ENCODE measurements around the gene SDHC.
"Not testable (repeated sequence)": the region's sequence is repeated elsewhere in the genome, so short reads cannot be mapped to it uniquely, and the experiment has no call there.

The SDHC gene

GRCh38 chr1:161313554-161314200, 504 bp upstream of the SDHC start:
- no peaks in the 10 kb centered on the region for H3K36me3 ChIP-seq (ENCODE audit: insufficient read depth, low read length)
- H3K9ac ChIP-seq (ENCODE audit: low read depth, low read length), result peak overlapping the region; percentile 98
- H3K4me1 ChIP-seq (ENCODE audit: control insufficient read depth, insufficient read depth, low read length), result peaks cover 13% of the 10 kb centered on the region
- peak overlapping the region; percentile 86 for H3K4me3 ChIP-seq (ENCODE audit: low read length)
- peak overlapping the region; percentile 84 for H3K4me2 ChIP-seq (ENCODE audit: low read length)
- H3K27me3 ChIP-seq (ENCODE audit: control insufficient read depth, insufficient read depth, low read length), result no peaks in the 10 kb centered on the region
- H3K9me3 ChIP-seq (replicated peaks; ENCODE audit: low read length), result no peaks in the 10 kb centered on the region

- not testable (repeated sequence) for H3K4me3 ChIP-seq (ENCODE audit: low read length); H3K9me3 ChIP-seq (replicated peaks; ENCODE audit: low read length); H3K27me3 ChIP-seq (ENCODE audit: control insufficient read depth, insufficient read depth, low read length); H3K36me3 ChIP-seq (ENCODE audit: insufficient read depth, low read length); H3K9ac ChIP-seq (ENCODE audit: low read depth, low read length)
- Histone ChIP-seq H3K4me2 (ENCODE audit: low read length) (peak overlapping the region; percentile 84), H3K4me1 (ENCODE audit: control insufficient read depth, insufficient read depth, low read length) (peaks cover 11% of the 10 kb centered on the region)
Observed at GRCh38 chr1:161315841-161316674, 1.9 kb downstream of the SDHC start.

GRCh38 chr1:161324020-161324419, 9.8 kb downstream of the SDHC start:
- Histone ChIP-seq H3K36me3 (ENCODE audit: insufficient read depth, low read length) (peaks cover 32% of the 10 kb centered on the region), H3K9me3 (replicated peaks; ENCODE audit: low read length) (no peaks in the 10 kb centered on the region), H3K4me3 (ENCODE audit: low read length) (no peak overlapping the region), H3K27me3 (ENCODE audit: control insufficient read depth, insufficient read depth, low read length) (no peaks in the 10 kb centered on the region), H3K4me2 (ENCODE audit: low read length) (no peak overlapping the region), H3K9ac (ENCODE audit: low read depth, low read length) (no peak overlapping the region), H3K4me1 (ENCODE audit: control insufficient read depth, insufficient read depth, low read length) (no peaks in the 10 kb centered on the region)

DNA sequence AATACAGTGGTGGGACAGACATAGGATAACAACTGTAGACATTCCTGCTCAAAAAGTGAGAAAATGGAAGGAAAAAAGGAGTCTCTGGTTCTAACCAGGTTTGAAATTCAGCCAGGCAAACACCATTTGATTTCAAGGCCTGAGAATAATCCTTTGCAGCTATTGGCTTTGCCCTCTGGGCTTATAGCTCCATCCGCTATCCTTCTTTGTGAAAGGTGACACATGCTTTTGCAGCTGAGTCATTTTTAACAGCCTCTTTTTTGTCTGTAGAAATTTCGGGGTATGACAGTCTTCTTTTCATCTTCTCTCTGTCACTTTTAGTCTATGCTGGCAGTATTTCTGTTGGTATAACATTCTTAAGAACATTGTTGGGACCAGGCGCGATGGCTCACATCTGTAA, 16.2 kb downstream of the SDHC start:
- no peak overlapping the region for H3K9ac ChIP-seq (ENCODE audit: low read depth, low read length)
- no peaks in the 10 kb centered on the region for H3K9me3 ChIP-seq (replicated peaks; ENCODE audit: low read length)
- peaks cover 58% of the 10 kb centered on the region for H3K36me3 ChIP-seq (ENCODE audit: insufficient read depth, low read length)
- H3K4me1 ChIP-seq (ENCODE audit: control insufficient read depth, insufficient read depth, low read length), result no peaks in the 10 kb centered on the region
- no peak overlapping the region for H3K4me3 ChIP-seq (ENCODE audit: low read length)
- no peak overlapping the region for H3K4me2 ChIP-seq (ENCODE audit: low read length)
- H3K27me3 ChIP-seq (ENCODE audit: control insufficient read depth, insufficient read depth, low read length), result no peaks in the 10 kb centered on the region

GRCh38 chr1:161333166-161333565, 19.0 kb downstream of the SDHC start:
- Histone ChIP-seq H3K9ac (ENCODE audit: low read depth, low read length) (no peak overlapping the region), H3K4me2 (ENCODE audit: low read length) (no peak overlapping the region), H3K4me1 (ENCODE audit: control insufficient read depth, insufficient read depth, low read length) (no peaks in the 10 kb centered on the region), H3K27me3 (ENCODE audit: control insufficient read depth, insufficient read depth, low read length) (no peaks in the 10 kb centered on the region), H3K4me3 (ENCODE audit: low read length) (no peak overlapping the region), H3K36me3 (ENCODE audit: insufficient read depth, low read length) (peaks cover 57% of the 10 kb centered on the region), H3K9me3 (replicated peaks; ENCODE audit: low read length) (no peaks in the 10 kb centered on the region)

DNA sequence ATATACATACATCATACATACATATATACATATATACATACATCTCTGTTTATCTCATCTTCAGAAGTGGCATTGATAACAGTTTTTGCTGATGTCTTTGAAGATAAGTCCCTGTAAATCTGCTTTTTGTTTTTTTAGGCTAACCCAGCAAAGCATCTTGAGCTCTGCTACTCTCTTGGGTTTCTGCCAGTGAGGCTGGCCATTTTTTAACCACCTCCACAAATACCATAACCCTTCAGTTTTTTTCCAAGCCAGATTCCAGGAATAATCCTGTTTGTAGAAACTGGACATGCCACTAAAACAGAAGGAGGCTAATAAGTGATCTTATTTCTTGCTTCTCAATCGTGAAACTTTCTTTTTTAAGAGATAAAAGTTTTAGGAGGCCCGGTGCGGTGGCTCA, 21.6 kb downstream of the SDHC start:
- Histone ChIP-seq H3K4me1 (ENCODE audit: control insufficient read depth, insufficient read depth, low read length) (no peaks in the 10 kb centered on the region), H3K4me3 (ENCODE audit: low read length) (no peak overlapping the region), H3K9ac (ENCODE audit: low read depth, low read length) (no peak overlapping the region), H3K9me3 (replicated peaks; ENCODE audit: low read length) (no peaks in the 10 kb centered on the region), H3K27me3 (ENCODE audit: control insufficient read depth, insufficient read depth, low read length) (no peaks in the 10 kb centered on the region), H3K36me3 (ENCODE audit: insufficient read depth, low read length) (peaks cover 47% of the 10 kb centered on the region), H3K4me2 (ENCODE audit: low read length) (no peak overlapping the region)

GRCh38 chr1:161342177-161342576, 28.0 kb downstream of the SDHC start:
- no peaks in the 10 kb centered on the region for H3K27me3 ChIP-seq (ENCODE audit: control insufficient read depth, insufficient read depth, low read length)
- no peak overlapping the region for H3K4me2 ChIP-seq (ENCODE audit: low read length)
- H3K4me1 ChIP-seq (ENCODE audit: control insufficient read depth, insufficient read depth, low read length), result no peaks in the 10 kb centered on the region
- H3K9me3 ChIP-seq (replicated peaks; ENCODE audit: low read length), result no peaks in the 10 kb centered on the region
- H3K9ac ChIP-seq (ENCODE audit: low read depth, low read length), result no peak overlapping the region
- H3K36me3 ChIP-seq (ENCODE audit: insufficient read depth, low read length), result peaks cover 29% of the 10 kb centered on the region
- H3K4me3 ChIP-seq (ENCODE audit: low read length), result no peak overlapping the region

DNA sequence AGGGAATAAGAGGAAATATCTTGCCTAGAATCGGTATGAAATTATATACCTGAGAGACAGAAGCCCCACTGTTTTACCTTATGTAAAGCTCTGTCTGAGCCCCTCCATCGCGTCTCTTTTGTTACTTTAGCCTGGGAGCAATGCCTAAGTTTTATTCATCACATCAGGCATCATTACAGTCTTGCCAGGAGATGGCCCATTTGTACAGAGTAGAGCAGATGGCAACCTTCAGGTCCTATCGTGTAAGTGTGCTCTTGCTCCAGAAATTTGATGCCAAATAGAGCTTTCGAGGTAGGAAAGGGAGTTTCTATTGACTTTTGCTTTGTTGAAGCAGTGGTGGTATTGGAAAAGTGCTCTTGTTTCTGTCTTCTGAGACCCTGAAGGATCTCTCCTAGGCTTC, 28.6 kb downstream of the SDHC start:
- H3K4me2 ChIP-seq (ENCODE audit: low read length), result no peak overlapping the region
- no peaks in the 10 kb centered on the region for H3K27me3 ChIP-seq (ENCODE audit: control insufficient read depth, insufficient read depth, low read length)
- no peaks in the 10 kb centered on the region for H3K4me1 ChIP-seq (ENCODE audit: control insufficient read depth, insufficient read depth, low read length)
- no peak overlapping the region for H3K4me3 ChIP-seq (ENCODE audit: low read length)
- no peak overlapping the region for H3K9ac ChIP-seq (ENCODE audit: low read depth, low read length)
- H3K9me3 ChIP-seq (replicated peaks; ENCODE audit: low read length), result no peaks in the 10 kb centered on the region
- peaks cover 29% of the 10 kb centered on the region for H3K36me3 ChIP-seq (ENCODE audit: insufficient read depth, low read length)

GRCh38 chr1:161350671-161351070, 36.5 kb downstream of the SDHC start:
- H3K4me3 ChIP-seq (ENCODE audit: low read length), result no peak overlapping the region
- no peak overlapping the region for H3K9ac ChIP-seq (ENCODE audit: low read depth, low read length)
- H3K9me3 ChIP-seq (replicated peaks; ENCODE audit: low read length), result no peaks in the 10 kb centered on the region
- peaks cover 12% of the 10 kb centered on the region for H3K36me3 ChIP-seq (ENCODE audit: insufficient read depth, low read length)
- H3K27me3 ChIP-seq (ENCODE audit: control insufficient read depth, insufficient read depth, low read length), result no peaks in the 10 kb centered on the region
- no peaks in the 10 kb centered on the region for H3K4me1 ChIP-seq (ENCODE audit: control insufficient read depth, insufficient read depth, low read length)
- H3K4me2 ChIP-seq (ENCODE audit: low read length), result no peak overlapping the region

- no peaks in the 10 kb centered on the region for H3K27me3 ChIP-seq (ENCODE audit: control insufficient read depth, insufficient read depth, low read length)
- no peaks in the 10 kb centered on the region for H3K4me1 ChIP-seq (ENCODE audit: control insufficient read depth, insufficient read depth, low read length)
- peaks cover 13% of the 10 kb centered on the region for H3K36me3 ChIP-seq (ENCODE audit: insufficient read depth, low read length)
- H3K4me2 ChIP-seq (ENCODE audit: low read length), result no peak overlapping the region
- H3K9ac ChIP-seq (ENCODE audit: low read depth, low read length), result no peak overlapping the region
- no peak overlapping the region for H3K4me3 ChIP-seq (ENCODE audit: low read length)
- H3K9me3 ChIP-seq (replicated peaks; ENCODE audit: low read length), result no peaks in the 10 kb centered on the region
Observed at GRCh38 chr1:161351482-161351881, 37.3 kb downstream of the SDHC start.

GRCh38 chr1:161357073-161357472, 42.9 kb downstream of the SDHC start:
- no peak overlapping the region for H3K9ac ChIP-seq (ENCODE audit: low read depth, low read length)
- H3K4me1 ChIP-seq (ENCODE audit: control insufficient read depth, insufficient read depth, low read length), result no peaks in the 10 kb centered on the region
- H3K4me3 ChIP-seq (ENCODE audit: low read length), result no peak overlapping the region
- peaks cover 5% of the 10 kb centered on the region for H3K36me3 ChIP-seq (ENCODE audit: insufficient read depth, low read length)
- no peaks in the 10 kb centered on the region for H3K27me3 ChIP-seq (ENCODE audit: control insufficient read depth, insufficient read depth, low read length)
- no peaks in the 10 kb centered on the region for H3K9me3 ChIP-seq (replicated peaks; ENCODE audit: low read length)
- no peak overlapping the region for H3K4me2 ChIP-seq (ENCODE audit: low read length)

DNA sequence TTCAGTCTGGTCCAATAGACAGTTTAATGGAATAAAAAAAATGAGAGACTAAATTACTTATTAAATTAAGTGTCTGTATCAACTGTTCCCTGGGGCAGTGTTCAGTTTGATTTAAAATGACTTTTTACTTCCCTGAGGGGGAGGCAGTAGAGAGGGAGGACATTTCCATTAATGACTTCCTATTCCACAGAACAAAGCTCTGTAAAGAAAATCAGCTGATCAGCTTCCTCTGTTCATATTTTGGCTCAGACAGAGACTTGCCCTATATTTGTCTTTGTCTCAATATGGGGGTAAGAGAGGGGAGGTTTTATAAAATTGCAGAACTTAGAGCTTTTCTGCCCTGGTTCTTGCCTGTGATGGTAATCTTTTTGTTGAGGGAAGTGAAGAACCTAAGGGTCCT, 45.1 kb downstream of the SDHC start:
- H3K9me3 ChIP-seq (replicated peaks; ENCODE audit: low read length), result no peaks in the 10 kb centered on the region
- H3K36me3 ChIP-seq (ENCODE audit: insufficient read depth, low read length), result peaks cover 18% of the 10 kb centered on the region
- no peak overlapping the region for H3K4me3 ChIP-seq (ENCODE audit: low read length)

More for the DNA sequence above, 45.1 kb downstream of the SDHC start:
- no peak overlapping the region for H3K9ac ChIP-seq (ENCODE audit: low read depth, low read length)
- H3K27me3 ChIP-seq (ENCODE audit: control insufficient read depth, insufficient read depth, low read length), result no peaks in the 10 kb centered on the region
- H3K4me2 ChIP-seq (ENCODE audit: low read length), result no peak overlapping the region
- H3K4me1 ChIP-seq (ENCODE audit: control insufficient read depth, insufficient read depth, low read length), result no peaks in the 10 kb centered on the region
